Activated CD4-positive, alpha-beta T cell treated with anti-CD3 and anti-CD28 coated beads, Interleukin-2, amount 10 ng/mL, durations not matched to agents 24 days and 14 days (primary cell): Measurements from ENCODE around the gene P2RY4. TPM values are rescaled to one million over a fixed set of nuclear protein-coding genes. Genes with fewer than 3 reads are reported as not detected.
A peak's percentile ranks its signal among the peaks of the same experiment; 100 is the strongest.
"Not testable (repeated sequence)": the region's sequence is repeated elsewhere in the genome, so short reads cannot be mapped to it uniquely, and the experiment has no call there.

Source experiments
- DNase-seq: peaks from one replicate; pipeline ENCODE4 v3.0.0; 2022
- H3K27ac Mint-ChIP-seq: one replicate; pipeline ENCODE4 v1.8.0; 2022; ENCODE audit warnings: mild to moderate bottlenecking, mixed read lengths
- H3K27me3 Mint-ChIP-seq: one replicate; pipeline ENCODE4 v1.8.0; 2022; ENCODE audit warnings: mixed read lengths
- H3K36me3 Mint-ChIP-seq: one replicate; pipeline ENCODE4 v1.8.0; 2022; ENCODE audit warnings: low read depth, mild to moderate bottlenecking, mixed read lengths
- H3K4me1 Mint-ChIP-seq: one replicate; pipeline ENCODE4 v1.8.0; 2021; ENCODE audit warnings: mixed read lengths
- H3K4me3 Mint-ChIP-seq: one replicate; pipeline ENCODE4 v1.8.0; 2022; ENCODE audit warnings: mild to moderate bottlenecking, moderate library complexity, mixed read lengths
- H3K9me3 Mint-ChIP-seq: one replicate; pipeline ENCODE4 v1.8.0; 2021; ENCODE audit warnings: mixed read lengths
- intact Hi-C: fragments of 100-400 bp; cut with micrococcal nuclease; formaldehyde crosslinking; loops from one replicate; pipeline ENCODE4 v1.15.1; 2023
- total RNA-seq: library from RNA; stranded (reverse); gene quantifications from 2 replicates; pipeline ENCODE4 v1.2.3, GENCODE V29; 2022

Gene P2RY4
- total RNA-seq, 1 donor from 2014 or later = 0.21 TPM

GRCh38 chrX:70226048-70226447 lies 34.0 kb downstream of the P2RY4 start:
- Mint-ChIP-seq H3K27me3 (no peaks in the 10 kb centered on the region), H3K36me3 (no peaks in the 10 kb centered on the region), H3K4me3 (no peak overlapping the region), H3K27ac (no peak overlapping the region), H3K4me1 (no peaks in the 10 kb centered on the region), H3K9me3 (no peaks in the 10 kb centered on the region)
- intact Hi-C loops = no loop called here
- no peak for DNase-seq

DNA sequence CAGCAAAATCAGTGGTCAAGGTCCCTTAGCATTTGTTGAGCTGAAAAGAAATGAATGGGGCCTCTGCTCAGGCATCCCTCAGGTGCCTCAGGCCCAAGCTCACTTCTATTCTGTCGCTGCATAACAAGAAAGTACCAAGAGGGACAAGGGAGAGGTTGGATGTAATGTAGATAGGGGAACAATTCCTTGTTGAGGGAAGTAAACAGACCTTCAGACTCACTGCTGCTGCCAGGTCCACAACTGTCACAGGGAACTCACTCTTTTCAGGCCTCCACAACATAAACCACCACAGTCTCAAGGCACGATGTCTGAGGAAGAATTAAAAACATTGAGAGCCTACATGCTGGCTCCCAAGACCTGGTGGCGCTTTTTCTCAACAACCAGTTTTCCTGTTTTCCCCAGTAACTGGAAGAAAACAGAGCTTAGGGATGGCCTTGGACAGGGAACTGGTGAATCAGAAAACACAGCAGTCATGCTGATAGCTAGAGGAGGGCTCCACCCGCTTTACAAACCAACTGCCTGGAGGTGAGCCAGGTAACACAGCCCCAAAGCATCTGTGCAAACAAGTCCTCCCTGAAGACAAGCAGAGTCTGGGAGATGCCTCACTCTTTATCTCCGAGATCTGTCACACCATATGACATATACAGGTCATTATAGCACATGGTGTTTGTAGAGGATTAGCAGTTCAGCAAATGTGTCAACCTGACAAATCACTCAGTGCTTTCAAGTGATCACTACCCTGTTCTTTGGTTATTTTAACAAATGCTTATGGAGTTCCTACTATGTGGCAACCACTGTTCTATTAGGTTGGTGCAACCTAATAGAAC lies 39.9 kb downstream of the P2RY4 start:
- H3K4me3 Mint-ChIP-seq = no peak overlapping the region

GRCh38 chrX:70209570-70209969 lies 50.4 kb downstream of the P2RY4 start:
- DNase-seq, H3K9me3 Mint-ChIP-seq, H3K36me3 Mint-ChIP-seq, intact Hi-C loops, H3K27ac Mint-ChIP-seq, H3K4me1 Mint-ChIP-seq, H3K4me3 Mint-ChIP-seq, H3K27me3 Mint-ChIP-seq: not testable (repeated sequence)

More for the DNA sequence above, 39.9 kb downstream of the P2RY4 start:
- Mint-ChIP-seq H3K27ac (no peak overlapping the region), H3K36me3 (no peaks in the 10 kb centered on the region), H3K9me3 (no peaks in the 10 kb centered on the region), H3K4me1 (no peaks in the 10 kb centered on the region), H3K27me3 (no peaks in the 10 kb centered on the region)
- peak; percentile 46 for DNase-seq
- intact Hi-C loops = no loop called here

GRCh38 chrX:70208479-70208878 lies 51.5 kb downstream of the P2RY4 start:
- no peaks in the 10 kb centered on the region for H3K36me3 Mint-ChIP-seq
- intact Hi-C loops = no loop called here
- H3K4me1 Mint-ChIP-seq = no peaks in the 10 kb centered on the region
- no peak overlapping the region for H3K27ac Mint-ChIP-seq
- DNase-seq = no peak
- peaks cover 3% of the 10 kb centered on the region for H3K9me3 Mint-ChIP-seq
- H3K27me3 Mint-ChIP-seq = no peaks in the 10 kb centered on the region
- no peak overlapping the region for H3K4me3 Mint-ChIP-seq

Other genes with a start within 250 kb of the P2RY4 start
- gene AWAT2, start 210.3 kb downstream of the P2RY4 start, total RNA-seq = not detected in 2 replicates
- gene OTUD6A, start 197.7 kb downstream of the P2RY4 start, total RNA-seq = not detected in 2 replicates
- 29.8 and 30.5 TPM in 2 replicates for gene IGBP1, start 126.8 kb downstream of the P2RY4 start, total RNA-seq
- not detected in 2 replicates for gene DGAT2L6, start 82.7 kb downstream of the P2RY4 start, total RNA-seq
- not detected in 2 replicates for gene AWAT1, start 25.5 kb downstream of the P2RY4 start, total RNA-seq
- gene ARR3, start 8.1 kb upstream of the P2RY4 start, total RNA-seq = not detected in 2 replicates
- not detected in 2 replicates for gene RAB41, start 22.0 kb upstream of the P2RY4 start, total RNA-seq
- gene PDZD11, start 29.7 kb upstream of the P2RY4 start, total RNA-seq = 28.9 and 30.0 TPM in 2 replicates
- 19.4 and 19.8 TPM in 2 replicates for gene KIF4A, start 29.9 kb upstream of the P2RY4 start, total RNA-seq
- 0.12 and 0.19 TPM in 2 replicates for gene GDPD2, start 163.1 kb upstream of the P2RY4 start, total RNA-seq
- gene DLG3, start 184.6 kb upstream of the P2RY4 start, total RNA-seq = 31.9 and 41.1 TPM in 2 replicates